H1 (cell line): ENCODE measurements around the gene APOL1. TPM values are rescaled to one million over a fixed set of nuclear protein-coding genes. Genes with fewer than 3 reads are reported as not detected.
"Not testable (repeated sequence)": the region's sequence is repeated elsewhere in the genome, so short reads cannot be mapped to it uniquely, and the experiment has no call there.

Experiments used
- CTCF ChIA-PET: fragments of 300-600 bp; sonication (Branson Sonifier 250); formaldehyde crosslinking; loops from one replicate; lab custom pipeline; 2021; ENCODE audit not compliant: partially characterized antibody; lab: Charles Lee
- POLR2A ChIA-PET: fragments of 300-600 bp; sonication (Branson Sonifier 250); formaldehyde crosslinking; loops from one replicate; lab custom pipeline; 2021; ENCODE audit warnings: inconsistent platforms; ENCODE audit not compliant: partially characterized antibody; lab: Charles Lee
- DNase-seq, 2 experiments: peaks; one replicate each; pipeline versions ENCODE4 v3.0.0 to v3.0.0-alpha.2; 2010 to 2022; ENCODE audit warnings: low spot score in 2 of 2, low read depth in 1 of 2, mixed read lengths in 1 of 2
- FAIRE-seq: peaks from 2 replicates; lab custom pipeline; 2011; peaks lifted over from hg19 to GRCh38; lab: Jason Lieb, UNC
- H2AFZ ChIP-seq: 2 replicates; pipeline ENCODE4 v1.8.1; 2012; ENCODE audit warnings: low read length, inconsistent platforms
- H2AK5ac ChIP-seq: 2 replicates; pipeline ENCODE4 v1.6.1; 2013; ENCODE audit warnings: low read depth, low read length
- H2BK120ac ChIP-seq: replicated peaks from 2 replicates; pipeline ENCODE3; 2013; ENCODE audit warnings: low read depth, low read length, inconsistent platforms
- H2BK12ac ChIP-seq: 2 replicates; pipeline ENCODE4 v1.6.1; 2013; ENCODE audit warnings: low read depth, low read length
- H2BK15ac ChIP-seq: 2 replicates; pipeline ENCODE4 v1.6.1; 2013; ENCODE audit warnings: low read length
- H2BK20ac ChIP-seq: 2 replicates; pipeline ENCODE4 v1.6.1; 2013; ENCODE audit warnings: low read length
- H2BK5ac ChIP-seq: 2 replicates; pipeline ENCODE4 v1.6.1; 2013; ENCODE audit warnings: low read depth, low read length
- H3K14ac ChIP-seq: 2 replicates; pipeline ENCODE4 v1.6.1; 2013; ENCODE audit warnings: inconsistent platforms; ENCODE audit not compliant: insufficient read length
- H3K18ac ChIP-seq: 2 replicates; pipeline ENCODE4 v1.6.1; 2013; ENCODE audit warnings: low read length; ENCODE audit errors: extremely low read depth
- H3K23ac ChIP-seq: 2 replicates; pipeline ENCODE4 v1.6.1; 2013; ENCODE audit warnings: inconsistent platforms; ENCODE audit not compliant: insufficient read length
- H3K23me2 ChIP-seq: 2 replicates; pipeline ENCODE4 v1.6.1; 2013; ENCODE audit warnings: low read depth, low read length
- H3K27ac ChIP-seq: 2 replicates; pipeline ENCODE4 v1.6.1; 2011; ENCODE audit warnings: low read depth, low read length, inconsistent platforms
- H3K27me3 ChIP-seq, 4 experiments: replicated peaks in 1 of 4; 1 replicate in 1 of 4; 2 replicates in 3 of 4; pipeline versions ENCODE4 v1.6.1 to v1.8.1; 2011 to 2013; ENCODE audit warnings: low read length in 3 of 4, mild to moderate bottlenecking in 3 of 4, inconsistent platforms in 2 of 4, mixed read lengths in 2 of 4, moderate library complexity in 1 of 4; ENCODE audit not compliant: control insufficient read depth in 3 of 4, insufficient read depth in 3 of 4; ENCODE audit errors: extremely low read depth in 1 of 4
- H3K36me3 ChIP-seq, 4 experiments: 2 replicates each; pipeline versions ENCODE4 v1.6.1 to v1.8.1; 2011 to 2013; ENCODE audit warnings: mild to moderate bottlenecking in 4 of 4, low read length in 3 of 4, moderate library complexity in 2 of 4, control low read depth in 1 of 4, inconsistent platforms in 1 of 4; ENCODE audit not compliant: insufficient read depth in 4 of 4, control insufficient read depth in 2 of 4
- H3K4ac ChIP-seq: replicated peaks from 2 replicates; pipeline ENCODE3; 2013; ENCODE audit warnings: low read length, low read depth, mixed read lengths, inconsistent platforms; ENCODE audit not compliant: insufficient read length
- H3K4me1 ChIP-seq, 4 experiments: replicated peaks in 1 of 4; 1 replicate in 1 of 4; 2 replicates in 3 of 4; pipeline versions ENCODE4 v1.6.1 to v1.8.1; 2011 to 2013; ENCODE audit warnings: low read length in 3 of 4, inconsistent platforms in 2 of 4, mixed read lengths in 1 of 4; ENCODE audit not compliant: insufficient read depth in 4 of 4, control insufficient read depth in 3 of 4
- H3K4me2 ChIP-seq, 2 experiments: 2 replicates each; pipeline versions ENCODE4 v1.6.1 to v1.8.1; 2011 to 2013; ENCODE audit warnings: low read depth in 2 of 2, low read length in 2 of 2, control low read depth in 1 of 2, inconsistent platforms in 1 of 2, mild to moderate bottlenecking in 1 of 2; ENCODE audit not compliant: insufficient read depth in 1 of 2
- H3K4me3 ChIP-seq, 4 experiments: fragments of 200-600, 300-600 bp in 1 of 4; sonication (generic), shearing (Covaris generic), sonication (Bioruptor Twin) in 1 of 4; 2 replicates each; pipeline versions ENCODE4 v1.5.1 to v1.8.1; 2011 to 2016; ENCODE audit warnings: low read length in 4 of 4, low read depth in 3 of 4, control low read depth in 2 of 4, inconsistent platforms in 2 of 4, mild to moderate bottlenecking in 2 of 4, mixed read lengths in 1 of 4, moderate library complexity in 1 of 4; ENCODE audit not compliant: insufficient read depth in 2 of 4; ENCODE audit errors: extremely low read depth in 1 of 4
- H3K56ac ChIP-seq: replicated peaks from 2 replicates; pipeline ENCODE3; 2013; ENCODE audit warnings: low read depth, mild to moderate bottlenecking, mixed read lengths, low read length, inconsistent platforms; ENCODE audit not compliant: insufficient read length
- H3K79me1 ChIP-seq: 2 replicates; pipeline ENCODE4 v1.6.1; 2013; ENCODE audit warnings: low read depth, low read length, control low read depth
- H3K79me2 ChIP-seq, 2 experiments: 2 replicates each; pipeline versions ENCODE4 v1.6.1 to v1.8.1; 2012 to 2013; ENCODE audit warnings: low read length in 2 of 2, mild to moderate bottlenecking in 2 of 2, inconsistent platforms in 1 of 2; ENCODE audit not compliant: insufficient read depth in 2 of 2, control insufficient read depth in 1 of 2
- H3K9ac ChIP-seq, 4 experiments: replicated peaks in 1 of 4; 1 replicate in 1 of 4; 2 replicates in 3 of 4; pipeline versions ENCODE4 v1.6.1 to v1.8.1; 2011 to 2013; ENCODE audit warnings: low read depth in 3 of 4, low read length in 3 of 4, control low read depth in 2 of 4, mild to moderate bottlenecking in 2 of 4, moderate library complexity in 2 of 4, inconsistent platforms in 1 of 4; ENCODE audit errors: extremely low read depth in 1 of 4
- H3K9me3 ChIP-seq, 2 experiments: 2 replicates each; pipeline versions ENCODE4 v1.6.1 to v1.8.1; 2012 to 2013; ENCODE audit warnings: mild to moderate bottlenecking in 2 of 2, moderate library complexity in 2 of 2, control low read depth in 1 of 2, inconsistent platforms in 1 of 2, low read depth in 1 of 2, low read length in 1 of 2, mixed read lengths in 1 of 2; ENCODE audit not compliant: insufficient read depth in 2 of 2
- H4K20me1 ChIP-seq, 2 experiments: replicated peaks in 1 of 2; 2 replicates each; pipeline versions ENCODE3 to v1.8.1; 2011 to 2013; ENCODE audit warnings: inconsistent platforms in 2 of 2, low read length in 2 of 2, mild to moderate bottlenecking in 1 of 2; ENCODE audit not compliant: insufficient read depth in 2 of 2, control insufficient read depth in 1 of 2
- H4K5ac ChIP-seq: 2 replicates; pipeline ENCODE4 v1.6.1; 2013; ENCODE audit warnings: low read length, low read depth, mixed read lengths, inconsistent platforms; ENCODE audit not compliant: insufficient read length
- H4K8ac ChIP-seq: 2 replicates; pipeline ENCODE4 v1.8.0; 2013; ENCODE audit warnings: mild to moderate bottlenecking, moderate library complexity, low read length, inconsistent platforms; ENCODE audit not compliant: insufficient read depth; ENCODE audit errors: extremely low read depth
- H4K91ac ChIP-seq: replicated peaks from 2 replicates; pipeline ENCODE3; 2013; ENCODE audit warnings: low read length, mixed read lengths, inconsistent platforms; ENCODE audit not compliant: insufficient read length
- BACH1 ChIP-seq: IDR thresholded peaks from 2 replicates; pipeline ENCODE4 v1.6.1; 2012; ENCODE audit warnings: low read length, improper control_type of control experiment
- SP2 ChIP-seq: IDR thresholded peaks from 2 replicates; pipeline ENCODE4 v1.6.1; 2012; ENCODE audit warnings: mild to moderate bottlenecking, low read length, inconsistent platforms
- WGBS, 2 experiments: shearing (Covaris generic) in 1 of 2; methylation state at CpG; one replicate each; pipeline versions ENCODE4 v1.1.6 to v1.1.7; 2013 to 2015; ENCODE audit warnings: low lambda C conversion rate in 2 of 2, mixed read lengths in 2 of 2, inconsistent platforms in 1 of 2, low coverage in 1 of 2, missing lambda C conversion rate in 1 of 2; ENCODE audit not compliant: insufficient replicate concordance in 2 of 2, insufficient coverage in 1 of 2, insufficient read length in 1 of 2; ENCODE audit errors: extremely low coverage in 1 of 2, missing lambda C conversion rate in 1 of 2; 5-methylcytosine and 5-hydroxymethylcytosine counted together
- polyA plus RNA-seq, 7 experiments: library from polyadenylated mRNA; depleted of rRNA in 3 of 7; stranded (reverse) in 5 of 7; unstranded in 2 of 7; fragments of >200 nt in 5 of 7; fragments of 200-250 nt in 2 of 7; gene quantifications; 1 replicate in 5 of 7; 2 replicates in 1 of 7; 4 replicates in 1 of 7; pipeline versions ENCODE4 v1.2.1 to v1.2.3, GENCODE V29; 2011 to 2013; ENCODE audit warnings: missing spikeins in 2 of 7, mixed read lengths in 2 of 7
- total RNA-seq: library from RNA; stranded (reverse); fragmentation: NEBNext Ultra II Directional; extraction: Animal tissue kit (Norgen Biotek cat#: 25700); gene quantifications from 2 replicates; pipeline ENCODE4 v1.2.1, GENCODE V29; 2021

APOL1 gene
- total and polyA plus RNA-seq, 2 of the 8 experiments (the other 6 are each of a cell fraction or from before 2014, with no cell fraction given), result not detected

- no peak for TF ChIP-seq BACH1
- no peak for TF ChIP-seq SP2
These were observed 3.8 kb upstream of the APOL1 start (continued) for GRCh38 chr22:36249160-36249559.

GRCh38 chr22:36250292-36250960 lies 2.5 kb upstream of the APOL1 start:
- H3K27me3 ChIP-seq, H2BK120ac ChIP-seq, H4K8ac ChIP-seq, H2AK5ac ChIP-seq, H3K23me2 ChIP-seq, H3K4me3 ChIP-seq, H4K20me1 ChIP-seq, H2AFZ ChIP-seq, H3K4me2 ChIP-seq, H3K4ac ChIP-seq, H3K79me1 ChIP-seq, H2BK5ac ChIP-seq, H3K9ac ChIP-seq, H3K9me3 ChIP-seq, H4K91ac ChIP-seq, H3K18ac ChIP-seq, POLR2A ChIA-PET, FAIRE-seq, H2BK20ac ChIP-seq, H3K14ac ChIP-seq, H2BK15ac ChIP-seq, H4K5ac ChIP-seq, H2BK12ac ChIP-seq, H3K4me1 ChIP-seq, H3K36me3 ChIP-seq, H3K79me2 ChIP-seq, H3K27ac ChIP-seq, H3K56ac ChIP-seq, DNase-seq, H3K23ac ChIP-seq: not testable (repeated sequence)
- 90% methylated on average over 24 of the region's 24 CpGs; no CpG with 5 or more reads in 1 of the 2 experiments for WGBS, 2 experiments
- CTCF ChIA-PET, result interaction anchor here (1.2 to 3.1 kb wide), 6 partner anchors 11 to 55 kb away, joined by 3 to 16 read pairs (median 4); partner anchors contain the start of gene APOL2
